Immature natural killer cell (primary cell): ENCODE data around the gene PUS7L. TPM values are rescaled to one million over a fixed set of nuclear protein-coding genes. Genes with fewer than 3 reads are reported as not detected.
"Not testable (repeated sequence)": the region's sequence is repeated elsewhere in the genome, so short reads cannot be mapped to it uniquely, and the experiment has no call there.

Experiments used
- DNase-seq, 3 donors: peaks; one replicate each; pipeline ENCODE4 v3.0.0; 2022; ENCODE audit warnings: mixed read lengths in 1 of 3
- H3K27ac Mint-ChIP-seq, 6 donors: one replicate each; pipeline ENCODE4 v1.8.0; 2020; ENCODE audit warnings: mixed read lengths in 6 of 6, mild to moderate bottlenecking in 5 of 6, inconsistent platforms in 4 of 6, moderate library complexity in 3 of 6
- H3K27me3 Mint-ChIP-seq, 3 donors: one replicate each; pipeline ENCODE4 v1.8.0; 2020 to 2021; ENCODE audit warnings: low read depth in 3 of 3, mild to moderate bottlenecking in 3 of 3, mixed read lengths in 3 of 3, moderate library complexity in 3 of 3, inconsistent platforms in 1 of 3
- H3K36me3 Mint-ChIP-seq, 3 donors: one replicate each; pipeline ENCODE4 v1.8.0; 2020; ENCODE audit warnings: mixed read lengths in 3 of 3, inconsistent platforms in 2 of 3, mild to moderate bottlenecking in 2 of 3
- H3K4me1 Mint-ChIP-seq, 2 donors: one replicate each; pipeline ENCODE4 v1.8.0; 2020; ENCODE audit warnings: inconsistent platforms in 2 of 2, mild to moderate bottlenecking in 2 of 2, mixed read lengths in 2 of 2, moderate library complexity in 1 of 2
- H3K4me3 Mint-ChIP-seq, 5 donors: one replicate each; pipeline ENCODE4 v1.8.0; 2020; ENCODE audit warnings: mild to moderate bottlenecking in 5 of 5, mixed read lengths in 5 of 5, inconsistent platforms in 3 of 5, moderate library complexity in 3 of 5
- H3K9me3 Mint-ChIP-seq, 6 donors: one replicate each; pipeline ENCODE4 v1.8.0; 2020; ENCODE audit warnings: mild to moderate bottlenecking in 6 of 6, mixed read lengths in 6 of 6, inconsistent platforms in 4 of 6, moderate library complexity in 3 of 6
- polyA plus RNA-seq, 3 donors: library from polyadenylated mRNA; unstranded; fragments of 300-500 nt; fragmentation: Illumina TruSeq; gene quantifications; one replicate each; pipeline ENCODE4 v1.2.3, GENCODE V29; 2021

Gene PUS7L
- polyA plus RNA-seq, 3 donors from 2014 or later = 13.5 to 42.1 (median 35.9) TPM

DNA sequence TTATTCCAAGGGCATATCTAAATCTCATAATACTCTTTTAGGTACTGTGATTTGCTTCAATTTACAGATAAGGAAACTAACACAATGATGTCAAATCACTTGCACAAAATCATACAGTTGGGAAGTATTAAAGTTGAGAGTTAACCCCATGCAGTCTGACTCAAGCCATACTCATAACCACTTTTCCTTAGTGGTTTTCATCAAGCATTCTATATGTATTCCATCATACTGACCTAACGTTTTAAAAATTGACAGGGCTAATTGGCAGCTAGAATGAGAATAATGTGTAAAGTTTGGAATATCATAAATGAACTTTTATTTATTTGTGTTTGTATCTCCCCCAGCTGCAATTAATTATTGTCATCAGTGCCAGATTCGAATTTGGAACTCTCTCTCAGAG lies 20.9 kb downstream of the PUS7L start:
- H3K9me3 Mint-ChIP-seq = no peaks in the 10 kb centered on the region
- H3K27ac Mint-ChIP-seq = no peak overlapping the region
- no peaks in the 10 kb centered on the region for H3K4me1 Mint-ChIP-seq
- DNase-seq = no peak
- H3K36me3 Mint-ChIP-seq = peaks cover 30 to 53% (median 44%) of the 10 kb centered on the region in 3 donors
- H3K27me3 Mint-ChIP-seq = no peaks in the 10 kb centered on the region
- H3K4me3 Mint-ChIP-seq = no peak overlapping the region

- peaks cover 29 to 53% (median 37%) of the 10 kb centered on the region in 3 donors for H3K36me3 Mint-ChIP-seq
- no peaks in the 10 kb centered on the region for H3K9me3 Mint-ChIP-seq
- DNase-seq = no peak
- no peaks in the 10 kb centered on the region for H3K4me1 Mint-ChIP-seq
- no peak overlapping the region for H3K4me3 Mint-ChIP-seq
- H3K27ac Mint-ChIP-seq = no peak overlapping the region
- no peaks in the 10 kb centered on the region for H3K27me3 Mint-ChIP-seq
Observed at GRCh38 chr12:43736927-43737440, 21.6 kb downstream of the PUS7L start.

DNA sequence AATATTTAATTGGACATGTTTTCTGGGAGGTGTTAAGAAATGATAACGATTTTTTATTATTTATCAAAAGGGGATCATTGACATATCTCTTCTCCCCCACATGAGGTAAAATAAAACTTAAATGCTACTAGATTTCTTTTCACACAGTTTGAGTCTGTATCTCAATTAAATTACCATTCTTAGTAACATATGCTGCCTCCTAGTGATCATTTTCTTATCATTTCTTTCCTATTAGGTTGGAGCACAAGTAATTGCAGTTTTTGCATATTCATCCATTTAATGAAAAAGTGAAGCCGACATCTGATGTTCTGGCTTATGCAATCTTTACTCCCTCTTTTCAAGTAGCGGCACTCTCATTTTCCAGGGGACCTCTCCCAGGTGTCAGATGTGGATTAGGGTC lies 24.9 kb downstream of the PUS7L start:
- no peak overlapping the region for H3K4me3 Mint-ChIP-seq
- no peaks in the 10 kb centered on the region for H3K9me3 Mint-ChIP-seq
- no peaks in the 10 kb centered on the region for H3K4me1 Mint-ChIP-seq
- H3K27me3 Mint-ChIP-seq = no peaks in the 10 kb centered on the region
- peaks cover 31 to 49% (median 33%) of the 10 kb centered on the region in 3 donors for H3K36me3 Mint-ChIP-seq
- no peak overlapping the region for H3K27ac Mint-ChIP-seq
- DNase-seq = no peak

DNA sequence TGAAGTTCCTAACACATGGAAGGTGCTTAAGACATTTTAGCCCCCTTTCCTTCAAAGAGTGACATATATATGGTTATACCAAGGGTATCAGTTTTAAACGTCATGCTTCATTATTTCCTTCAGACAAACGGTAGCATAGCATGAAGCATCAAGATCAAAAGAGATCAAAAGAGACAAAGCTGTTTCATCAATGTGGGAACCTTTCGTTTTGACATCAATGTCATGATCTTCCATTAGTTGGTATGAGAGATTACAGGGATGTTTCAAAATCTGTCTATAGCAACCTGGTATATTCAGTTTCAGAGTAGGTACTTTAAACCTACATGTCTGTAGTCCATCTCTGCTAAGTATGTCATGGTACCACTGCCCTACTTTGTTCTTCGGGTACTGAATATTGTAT lies 28.3 kb downstream of the PUS7L start:
- Mint-ChIP-seq H3K36me3 (peaks cover 20 to 31% (median 29%) of the 10 kb centered on the region in 3 donors), H3K27me3 (no peaks in the 10 kb centered on the region), H3K9me3 (no peaks in the 10 kb centered on the region), H3K4me3 (no peak overlapping the region), H3K27ac (no peak overlapping the region), H3K4me1 (no peaks in the 10 kb centered on the region)
- DNase-seq = no peak

DNA sequence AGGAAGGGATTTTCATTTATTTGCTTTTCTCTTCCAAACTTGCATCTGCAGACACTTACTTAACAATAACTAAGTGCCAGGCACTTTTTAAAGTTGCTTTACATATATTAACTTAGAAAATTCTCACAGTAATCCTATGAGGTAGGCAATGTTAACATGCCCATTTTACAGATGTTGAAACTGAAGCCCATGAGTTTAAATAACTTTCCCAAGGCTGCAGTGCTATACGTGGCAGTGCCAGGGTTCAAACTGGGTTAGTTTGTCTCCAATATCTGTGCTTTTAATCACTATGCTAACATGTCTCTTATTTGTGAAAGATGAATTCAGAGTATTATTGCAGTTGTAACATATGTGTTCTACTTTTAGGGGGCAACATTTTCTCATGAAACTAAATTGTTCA lies 29.9 kb downstream of the PUS7L start:
- peaks cover 20 to 31% (median 24%) of the 10 kb centered on the region in 3 donors for H3K36me3 Mint-ChIP-seq
- H3K4me3 Mint-ChIP-seq = no peak overlapping the region
- no peaks in the 10 kb centered on the region for H3K4me1 Mint-ChIP-seq
- H3K9me3 Mint-ChIP-seq = no peaks in the 10 kb centered on the region
- H3K27ac Mint-ChIP-seq = no peak overlapping the region
- no peaks in the 10 kb centered on the region for H3K27me3 Mint-ChIP-seq
- no peak for DNase-seq

DNA sequence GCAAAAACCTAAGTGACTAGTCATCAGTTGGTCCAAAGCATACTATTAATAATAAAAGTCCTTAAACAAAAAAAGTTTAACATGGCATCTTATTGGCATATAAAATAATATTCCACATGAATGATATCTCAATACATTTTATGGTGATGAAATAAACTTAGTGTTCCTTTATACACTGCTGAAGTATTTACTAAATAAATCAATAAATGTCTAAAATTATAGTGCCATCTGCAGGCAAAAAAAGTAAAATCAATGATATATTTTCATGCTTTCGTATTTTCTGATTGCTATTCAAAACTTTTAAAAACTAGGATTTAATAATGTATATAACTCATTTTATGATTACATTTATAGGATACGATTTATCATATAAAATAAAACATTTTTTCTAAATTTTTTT lies 30.5 kb downstream of the PUS7L start:
- no peaks in the 10 kb centered on the region for H3K9me3 Mint-ChIP-seq
- no peak overlapping the region for H3K27ac Mint-ChIP-seq
- no peaks in the 10 kb centered on the region for H3K4me1 Mint-ChIP-seq
- no peak for DNase-seq
- no peak overlapping the region for H3K4me3 Mint-ChIP-seq
- H3K36me3 Mint-ChIP-seq = peaks cover 19 to 32% (median 24%) of the 10 kb centered on the region in 3 donors
- H3K27me3 Mint-ChIP-seq = no peaks in the 10 kb centered on the region

- H3K36me3 Mint-ChIP-seq = peaks cover 6 to 12% (median 6%) of the 10 kb centered on the region in 3 donors
Observed at GRCh38 chr12:43723134-43723533, 35.5 kb downstream of the PUS7L start.

DNA sequence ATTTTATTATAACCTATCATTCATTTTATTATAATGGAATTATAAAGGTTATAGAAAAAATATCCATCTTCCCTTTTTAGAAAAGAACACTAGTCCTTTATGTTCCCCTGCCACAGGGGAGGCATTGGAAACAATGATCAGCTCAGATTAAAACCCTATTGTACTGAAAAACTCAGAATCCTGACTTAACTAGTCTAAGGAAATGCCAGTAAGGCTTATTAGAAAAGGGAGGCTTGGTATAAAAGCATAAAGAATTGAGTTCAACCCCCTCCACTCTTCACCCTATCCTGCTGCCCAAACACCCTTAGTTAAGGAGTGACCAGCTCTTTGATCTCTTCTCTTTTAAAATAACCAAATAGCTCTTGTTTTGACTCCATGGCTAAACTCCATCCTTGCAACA lies 36.0 kb downstream of the PUS7L start:
- Mint-ChIP-seq H3K36me3 (peaks cover 6 to 12% (median 6%) of the 10 kb centered on the region in 3 donors), H3K27ac (no peak overlapping the region), H3K9me3 (no peaks in the 10 kb centered on the region), H3K4me3 (no peak overlapping the region), H3K27me3 (peaks cover 0 to 2% (median 2%) of the 10 kb centered on the region in 3 donors), H3K4me1 (no peaks in the 10 kb centered on the region)
- DNase-seq = no peak

More at GRCh38 chr12:43723134-43723533, 35.5 kb downstream of the PUS7L start:
- no peak for DNase-seq
- no peak overlapping the region for H3K4me3 Mint-ChIP-seq
- H3K27me3 Mint-ChIP-seq = peaks cover 0 to 2% (median 2%) of the 10 kb centered on the region in 3 donors
- no peaks in the 10 kb centered on the region for H3K9me3 Mint-ChIP-seq
- no peaks in the 10 kb centered on the region for H3K4me1 Mint-ChIP-seq
- H3K27ac Mint-ChIP-seq = no peak overlapping the region

GRCh38 chr12:43711348-43711747 lies 47.2 kb downstream of the PUS7L start:
- Mint-ChIP-seq H3K27ac (no peak overlapping the region), H3K36me3 (peaks cover 0 to 4% (median 0%) of the 10 kb centered on the region in 3 donors), H3K27me3 (peaks cover 2 to 10% (median 6%) of the 10 kb centered on the region in 3 donors), H3K4me3 (no peak overlapping the region), H3K4me1 (no peaks in the 10 kb centered on the region), H3K9me3 (peaks cover 6 to 32% (median 14%) of the 10 kb centered on the region in 6 donors)
- no peak for DNase-seq

DNA sequence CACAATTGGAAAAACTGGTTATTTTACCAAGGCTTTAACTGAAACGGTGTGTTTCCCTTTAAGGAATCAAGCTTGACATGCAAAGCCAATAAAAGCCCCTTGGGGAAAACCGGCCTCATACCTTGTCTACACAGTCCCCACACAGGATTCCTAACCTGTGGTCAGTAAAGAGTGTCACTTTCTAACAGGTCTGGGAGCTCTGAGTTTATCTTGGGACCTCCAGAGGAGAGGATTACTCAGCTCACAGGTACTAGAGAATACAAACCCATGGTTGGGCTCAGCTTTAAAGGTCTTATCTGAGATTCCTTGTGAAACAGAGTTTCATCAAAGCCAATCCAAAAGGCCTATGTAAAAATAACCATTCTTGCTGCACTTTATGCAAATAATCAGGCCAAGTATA lies 54.8 kb downstream of the PUS7L start:
- H3K4me1 Mint-ChIP-seq = peaks cover 12 to 17% of the 10 kb centered on the region in 2 donors
- not testable (repeated sequence) for H3K27ac Mint-ChIP-seq

GRCh38 chr12:43701194-43701593 lies 57.4 kb downstream of the PUS7L start:
- not testable (repeated sequence) for H3K27me3 Mint-ChIP-seq, H3K4me3 Mint-ChIP-seq, DNase-seq, H3K9me3 Mint-ChIP-seq, H3K27ac Mint-ChIP-seq, H3K36me3 Mint-ChIP-seq
- peaks cover 12 to 17% of the 10 kb centered on the region in 2 donors for H3K4me1 Mint-ChIP-seq

More for the DNA sequence above, 54.8 kb downstream of the PUS7L start:
- peaks cover 5 to 24% (median 11%) of the 10 kb centered on the region in 6 donors for H3K9me3 Mint-ChIP-seq
- DNase-seq, H3K36me3 Mint-ChIP-seq, H3K4me3 Mint-ChIP-seq, H3K27me3 Mint-ChIP-seq: not testable (repeated sequence)

- Mint-ChIP-seq H3K9me3 (no peaks in the 10 kb centered on the region), H3K4me3 (no peak overlapping the region), H3K4me1 (peaks cover 3 to 5% of the 10 kb centered on the region in 2 donors), H3K36me3 (no peaks in the 10 kb centered on the region), H3K27me3 (peaks cover 0 to 5% (median 3%) of the 10 kb centered on the region in 3 donors), H3K27ac (no peak overlapping the region)
- no peak for DNase-seq
Observed at GRCh38 chr12:43696154-43696553, 62.4 kb downstream of the PUS7L start.

DNA sequence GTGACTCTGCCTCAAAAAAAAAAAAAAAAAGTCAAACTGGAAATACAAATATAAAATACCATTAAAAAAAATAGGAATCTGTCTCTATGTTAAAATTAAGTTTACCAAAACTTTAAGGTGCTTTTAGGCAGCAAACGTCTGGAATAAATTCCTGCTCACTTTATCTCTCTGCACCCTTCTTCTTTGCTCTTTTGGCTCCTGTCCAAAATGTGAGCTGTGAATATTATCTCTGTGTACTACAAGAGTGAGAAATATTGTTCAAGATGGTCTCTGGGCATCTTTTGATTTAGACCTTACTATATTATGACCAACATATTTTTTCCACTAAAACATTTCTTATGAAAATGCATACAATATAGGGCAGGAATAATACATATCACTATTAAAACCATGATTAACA lies 63.7 kb downstream of the PUS7L start:
- H3K36me3 Mint-ChIP-seq = no peaks in the 10 kb centered on the region
- H3K4me1 Mint-ChIP-seq = no peaks in the 10 kb centered on the region
- H3K27me3 Mint-ChIP-seq = peaks cover 0 to 5% (median 3%) of the 10 kb centered on the region in 3 donors
- H3K27ac Mint-ChIP-seq = no peak overlapping the region
- DNase-seq = no peak
- no peak overlapping the region for H3K4me3 Mint-ChIP-seq
- H3K9me3 Mint-ChIP-seq = peaks cover 0 to 3% (median 0%) of the 10 kb centered on the region in 6 donors

DNA sequence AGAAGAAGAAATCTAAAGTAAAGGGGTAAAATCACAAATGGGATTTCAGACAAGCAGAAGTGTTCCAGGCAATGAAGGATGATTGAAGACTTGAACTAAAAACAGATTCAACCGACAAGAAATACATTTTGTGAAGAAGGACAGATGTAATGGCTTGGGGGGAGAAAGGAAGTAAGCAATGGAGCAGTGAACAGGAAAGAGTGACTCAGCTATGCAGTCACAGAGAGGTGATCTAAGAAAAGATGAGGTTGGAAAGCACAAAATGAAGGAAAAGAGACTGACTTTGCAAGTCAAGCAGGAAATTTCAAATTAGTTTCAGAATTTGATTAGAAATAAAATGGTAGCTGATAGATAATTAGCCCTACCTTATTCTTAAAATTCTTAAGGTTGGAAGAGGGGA lies 66.5 kb downstream of the PUS7L start:
- H3K9me3 Mint-ChIP-seq = peaks cover 0 to 7% (median 0%) of the 10 kb centered on the region in 6 donors
- H3K27ac Mint-ChIP-seq = no peak overlapping the region
- H3K4me1 Mint-ChIP-seq = no peaks in the 10 kb centered on the region
- H3K4me3 Mint-ChIP-seq = no peak overlapping the region
- peaks cover 0 to 4% (median 4%) of the 10 kb centered on the region in 3 donors for H3K27me3 Mint-ChIP-seq
- no peaks in the 10 kb centered on the region for H3K36me3 Mint-ChIP-seq
- DNase-seq = no peak

DNA sequence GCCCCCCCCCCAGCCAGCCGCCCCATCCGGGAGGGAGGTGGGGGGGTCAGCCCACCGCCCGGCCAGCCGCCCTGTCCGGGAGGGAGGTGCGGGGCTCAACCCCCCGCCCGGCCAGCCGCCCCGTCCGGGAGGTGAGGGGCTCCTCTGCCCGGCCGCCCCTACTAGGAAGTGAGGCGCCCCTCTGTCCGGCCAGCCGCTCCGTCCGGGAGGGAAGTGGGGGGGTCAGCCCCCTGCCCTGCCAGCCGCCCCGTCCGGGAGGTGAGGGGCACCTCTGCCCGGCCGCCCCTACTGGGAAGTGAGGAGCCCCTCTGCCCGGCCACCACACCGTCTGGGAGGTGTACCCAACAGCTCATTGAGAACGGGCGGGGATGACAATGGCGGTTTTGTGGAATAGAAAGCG lies 73.1 kb downstream of the PUS7L start:
- not testable (repeated sequence) for H3K4me3 Mint-ChIP-seq, H3K36me3 Mint-ChIP-seq, H3K27me3 Mint-ChIP-seq, H3K27ac Mint-ChIP-seq, H3K9me3 Mint-ChIP-seq, DNase-seq, H3K4me1 Mint-ChIP-seq
